HG02973 (cell line): ENCODE measurements around the gene FRMPD2.
"Not testable (repeated sequence)": the region's sequence is repeated elsewhere in the genome, so short reads cannot be mapped to it uniquely, and the experiment has no call there.

ENCODE experiments used
- ATAC-seq: cut with Tn5 transposase; IDR thresholded peaks from one replicate; pipeline ENCODE4 v1.9.1; 2021; ENCODE audit warnings: moderate library complexity; ENCODE audit not compliant: unreplicated experiment

FRMPD2 gene

DNA sequence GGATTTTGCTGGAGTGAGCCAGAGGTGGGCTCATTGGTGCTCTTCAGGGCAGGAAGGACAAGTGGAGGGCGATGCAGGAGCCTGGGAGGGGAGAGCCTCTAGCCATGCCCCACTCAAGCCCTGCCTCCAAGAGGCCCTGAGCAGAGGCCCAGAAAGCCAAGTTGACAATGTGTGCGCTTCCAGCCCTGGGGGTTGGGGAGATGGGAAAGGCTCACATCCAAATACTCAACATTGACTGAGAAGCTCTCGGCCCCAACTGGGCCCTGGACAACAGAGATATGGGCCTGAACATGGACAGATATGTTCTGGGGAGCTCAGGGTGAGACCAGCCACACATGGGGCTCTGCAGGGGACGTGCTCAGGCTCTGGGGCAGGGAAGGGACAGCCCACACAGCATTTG, 39.0 kb downstream of the FRMPD2 start:
- ATAC-seq = no peak

DNA sequence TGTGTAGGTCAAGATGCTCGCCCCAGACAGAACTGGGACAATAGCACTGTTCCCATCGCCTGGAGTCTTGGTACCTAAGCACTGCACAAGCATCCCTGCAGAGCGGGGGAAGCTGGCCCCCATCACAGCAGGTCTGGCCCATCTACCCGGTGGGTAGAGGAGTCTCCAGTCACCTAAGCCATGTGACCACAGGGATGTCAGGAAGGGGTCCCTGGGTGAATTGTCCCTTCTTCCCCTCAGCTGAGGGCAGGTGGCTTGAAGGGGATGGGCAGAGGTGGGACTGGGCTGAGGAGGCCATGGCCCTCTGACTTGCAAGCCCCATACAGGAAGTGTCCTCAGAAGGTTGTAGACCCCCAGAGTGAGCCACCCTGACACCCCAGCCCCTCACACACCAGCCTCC, 39.7 kb downstream of the FRMPD2 start:
- ATAC-seq = no peak

DNA sequence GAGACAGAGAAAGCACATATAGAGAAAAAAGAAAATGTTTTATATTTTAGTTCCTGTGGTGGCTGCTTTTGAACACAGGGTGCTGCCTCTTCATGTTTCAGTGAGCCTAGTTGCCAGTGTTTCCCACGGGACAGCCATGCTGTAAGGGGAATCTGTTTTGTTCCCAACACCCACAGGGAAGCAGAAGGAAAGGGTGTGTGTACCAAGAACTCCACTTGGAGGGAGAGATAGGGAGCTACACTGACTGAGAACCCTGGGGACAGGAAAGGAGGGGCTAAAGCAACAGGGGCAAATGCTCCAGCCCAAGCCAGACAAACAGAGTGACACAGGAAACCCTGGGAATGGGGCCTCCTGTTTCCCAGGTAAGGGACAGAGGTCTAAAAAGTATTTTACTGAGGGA, 40.2 kb downstream of the FRMPD2 start:
- no peak for ATAC-seq

DNA sequence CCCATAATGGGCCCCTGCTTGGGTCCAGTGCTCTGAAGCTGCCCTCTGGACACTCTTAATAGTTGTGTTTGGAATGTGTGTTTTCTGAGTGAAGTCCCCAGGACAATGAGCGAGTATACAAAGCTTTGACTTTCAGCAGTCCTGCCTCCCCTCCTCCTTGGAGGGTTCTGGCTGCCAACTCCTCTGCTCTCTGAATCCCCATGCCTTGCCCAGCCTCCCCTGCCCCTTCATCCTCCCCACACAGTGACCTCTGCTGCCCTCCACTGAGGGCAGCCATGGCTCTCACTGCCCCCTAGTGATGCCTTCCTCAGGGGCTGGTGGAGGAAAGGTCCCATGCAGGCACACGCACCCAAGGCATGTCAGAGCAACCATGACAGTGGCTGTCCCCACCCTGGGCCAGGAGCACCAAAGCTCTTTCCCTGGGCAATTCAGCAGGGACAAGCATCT, 40.9 kb downstream of the FRMPD2 start:
- no peak for ATAC-seq

DNA sequence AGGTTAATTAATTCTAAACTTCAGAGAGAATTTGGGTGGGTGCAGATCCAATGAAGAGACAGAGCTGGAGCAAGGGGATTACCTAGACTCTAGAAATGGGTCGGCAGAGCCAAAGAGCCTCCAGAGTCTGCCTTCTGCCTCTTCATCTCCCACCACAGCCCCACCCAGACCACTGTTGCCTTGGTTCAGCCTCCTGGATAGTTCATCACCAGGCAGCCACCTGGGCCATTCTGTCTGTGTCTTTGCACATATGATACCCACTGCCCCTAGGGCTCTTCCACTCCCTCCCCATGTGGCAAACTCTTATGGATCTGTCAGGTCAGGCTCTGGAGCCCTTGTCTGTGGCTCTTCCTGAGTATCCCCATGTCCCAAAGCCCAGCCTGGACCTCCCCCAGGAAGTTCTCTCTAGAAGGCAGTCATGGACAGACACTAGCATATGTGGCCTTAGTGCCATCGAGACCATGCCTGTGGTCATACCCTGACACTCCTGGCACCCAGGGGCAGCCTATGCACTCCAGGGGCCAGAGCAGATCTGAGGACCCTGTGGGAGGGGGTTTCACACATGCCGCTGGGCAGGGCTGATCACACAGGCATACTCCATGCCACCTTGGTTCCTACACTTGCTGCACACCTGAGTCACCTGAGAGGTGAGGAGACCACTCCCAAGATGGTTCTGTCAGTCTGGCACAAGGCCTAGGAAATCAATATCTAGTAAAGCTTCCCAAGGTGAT, 41.6 kb downstream of the FRMPD2 start:
- ATAC-seq = no peak

DNA sequence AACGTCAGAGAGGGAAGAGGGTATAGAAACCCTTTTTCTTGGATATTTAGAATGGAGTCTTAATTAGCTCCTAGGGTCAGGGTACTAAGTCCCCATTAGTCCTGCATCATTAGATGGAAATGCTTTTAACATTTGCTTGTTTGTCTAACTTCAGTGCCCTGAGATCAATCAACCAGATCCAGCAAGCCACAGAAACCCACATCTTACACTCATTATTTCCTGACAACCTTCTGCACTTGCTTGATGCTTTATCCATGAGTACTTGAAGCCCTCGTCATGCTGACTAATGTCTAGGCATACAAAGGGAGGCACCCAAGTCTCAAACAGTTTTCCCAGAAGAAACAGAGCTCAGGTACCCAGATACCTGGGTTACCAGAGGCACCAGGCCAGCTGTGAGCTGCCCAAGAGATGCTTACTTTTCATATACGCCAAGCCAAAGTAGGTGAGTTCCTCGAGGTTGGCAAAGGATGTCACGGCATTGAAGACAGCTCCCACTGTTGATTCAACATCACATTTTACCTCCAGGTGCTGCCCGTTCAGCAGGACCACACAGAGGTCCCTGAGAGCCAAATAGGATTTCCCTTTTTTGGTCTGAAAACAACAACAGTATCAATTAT, 42.7 kb downstream of the FRMPD2 start:
- no peak for ATAC-seq

DNA sequence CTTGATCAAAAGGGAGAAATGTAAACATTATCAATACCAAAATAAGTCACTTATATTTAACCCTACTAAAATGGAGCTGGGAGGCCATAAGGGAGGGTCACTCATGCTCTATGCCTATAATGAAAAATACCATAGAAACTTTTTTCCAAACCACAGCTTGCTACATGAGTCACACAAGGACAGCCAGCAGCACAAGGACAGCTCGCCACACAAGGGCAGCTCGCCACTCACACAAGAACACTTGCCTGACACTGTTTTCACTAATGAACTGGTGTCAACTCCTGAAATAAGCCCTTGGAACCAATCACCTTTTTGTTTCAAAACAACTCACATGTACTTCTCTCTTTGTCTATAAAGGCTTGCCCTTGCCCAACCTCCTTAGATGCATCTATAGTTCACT, 43.3 kb downstream of the FRMPD2 start:
- no peak for ATAC-seq

DNA sequence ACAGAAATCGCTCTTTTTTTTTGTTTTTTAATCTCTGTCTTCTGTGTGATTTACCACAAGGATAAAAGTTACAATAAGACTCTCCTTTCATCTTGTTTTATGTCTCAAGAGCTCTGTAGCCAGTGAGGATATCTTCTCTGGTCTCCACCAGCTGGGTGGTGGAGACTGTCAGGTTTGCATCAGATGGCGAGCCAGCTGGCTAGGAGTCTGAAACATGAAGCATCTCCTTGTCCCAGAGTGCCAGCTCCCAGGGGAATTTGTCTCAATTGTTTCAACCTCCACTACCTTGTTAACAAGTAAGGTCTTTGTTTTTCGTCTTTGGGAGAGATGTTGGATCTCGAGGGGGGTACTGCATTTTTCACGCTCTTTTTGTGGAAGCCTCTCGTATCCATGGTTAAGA, 47.3 kb downstream of the FRMPD2 start:
- no peak for ATAC-seq

DNA sequence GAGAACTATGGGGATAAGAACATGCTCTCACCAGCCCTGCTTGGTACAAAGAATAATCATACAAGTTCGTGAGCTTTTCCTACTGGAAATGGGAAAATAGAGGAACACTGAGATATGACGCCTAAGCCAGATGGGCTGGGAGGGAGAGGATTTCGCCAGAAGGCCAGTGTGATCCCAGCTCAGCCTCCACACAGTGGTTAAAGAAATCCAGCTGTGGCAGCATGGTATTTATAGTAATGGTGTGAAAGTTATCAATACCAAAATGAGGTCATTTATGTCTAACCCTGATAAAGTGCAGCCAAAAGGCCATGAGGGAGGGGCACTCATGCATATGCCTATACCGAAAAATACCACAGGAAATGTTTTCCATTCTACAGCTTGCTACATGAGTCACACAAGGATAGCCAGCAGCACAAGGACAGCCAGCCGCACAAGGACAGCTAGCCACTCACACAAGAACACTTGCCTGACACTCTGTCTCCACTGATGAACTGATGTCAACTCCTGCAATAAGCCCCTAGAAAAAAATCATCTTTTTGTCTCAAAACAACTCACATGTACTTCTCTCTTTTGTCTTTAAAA, 49.4 kb downstream of the FRMPD2 start:
- ATAC-seq = no peak

DNA sequence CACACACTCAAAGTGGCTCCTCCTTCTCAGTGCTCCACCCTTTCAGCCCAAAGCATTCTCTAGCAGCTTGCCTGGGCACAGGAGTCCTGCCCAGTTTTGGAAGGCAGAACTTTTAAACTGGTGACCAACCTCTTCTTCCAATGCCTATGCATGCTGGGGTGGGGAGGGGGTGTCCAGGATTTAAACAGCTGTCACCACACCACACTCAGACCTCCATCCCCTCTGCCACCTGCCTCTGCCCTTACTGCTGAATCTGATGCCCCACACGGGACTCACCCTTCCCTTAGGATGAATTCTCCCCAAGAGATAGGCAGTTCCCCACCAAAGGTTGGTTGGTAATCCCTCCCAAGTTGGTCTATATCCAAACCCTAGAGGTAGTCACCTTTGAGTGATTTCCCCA, 50.2 kb downstream of the FRMPD2 start:
- ATAC-seq = no peak

DNA sequence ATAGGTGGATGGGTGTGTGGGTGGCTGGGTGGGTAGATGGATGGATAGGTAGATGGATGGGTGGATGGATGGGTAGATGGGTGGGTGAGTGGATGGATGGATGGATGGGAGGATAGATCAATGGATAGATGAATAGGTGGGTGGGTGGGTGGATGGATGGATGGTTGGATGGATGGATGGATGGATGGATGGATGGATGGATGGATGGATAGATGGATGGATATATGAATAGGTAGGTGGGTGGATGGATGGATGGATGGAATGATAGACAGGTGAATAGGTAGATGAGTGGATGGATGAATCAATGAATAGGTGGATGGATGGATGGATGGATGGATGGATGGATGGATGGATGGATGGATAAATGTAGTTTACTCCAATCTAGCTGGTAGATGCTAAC, 52.7 kb downstream of the FRMPD2 start:
- ATAC-seq = no peak

DNA sequence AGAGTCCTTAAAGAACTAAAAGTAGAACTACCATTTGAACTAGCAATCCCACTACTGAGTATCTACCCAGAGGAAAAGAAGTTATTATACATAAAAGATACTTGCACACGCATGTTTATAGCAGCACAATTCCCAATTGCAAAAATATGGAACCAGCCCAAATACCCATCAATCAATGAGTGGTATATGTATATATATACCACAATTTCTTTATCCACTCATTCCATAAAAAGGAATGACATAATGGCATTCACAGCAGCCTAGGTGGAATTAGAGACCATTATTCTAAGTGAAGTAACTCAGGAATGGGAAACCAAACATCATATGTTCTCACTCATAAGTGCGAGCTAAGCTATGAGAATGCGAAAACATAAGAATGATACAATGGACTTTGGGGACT, 53.5 kb downstream of the FRMPD2 start:
- not testable (repeated sequence) for ATAC-seq

DNA sequence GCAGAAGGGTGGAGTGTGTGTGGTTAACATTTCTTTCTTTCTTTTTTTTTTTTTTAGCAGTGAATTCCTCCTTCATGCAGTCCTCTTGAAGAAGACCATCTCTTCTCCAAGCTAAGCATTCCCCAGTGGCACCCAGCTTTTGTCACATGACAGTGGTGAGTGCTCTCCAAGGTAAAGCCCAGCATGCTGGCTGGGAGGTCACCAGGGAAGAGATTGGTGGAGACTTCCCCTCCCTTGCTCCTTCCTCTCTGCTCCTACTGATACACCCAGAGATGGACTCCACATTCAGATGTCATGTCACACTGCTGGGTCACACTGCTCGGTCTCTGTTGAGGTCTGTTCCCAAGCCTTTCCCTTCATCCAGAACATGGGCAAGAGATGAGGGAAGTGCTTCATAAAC, 55.3 kb downstream of the FRMPD2 start:
- ATAC-seq = no peak

DNA sequence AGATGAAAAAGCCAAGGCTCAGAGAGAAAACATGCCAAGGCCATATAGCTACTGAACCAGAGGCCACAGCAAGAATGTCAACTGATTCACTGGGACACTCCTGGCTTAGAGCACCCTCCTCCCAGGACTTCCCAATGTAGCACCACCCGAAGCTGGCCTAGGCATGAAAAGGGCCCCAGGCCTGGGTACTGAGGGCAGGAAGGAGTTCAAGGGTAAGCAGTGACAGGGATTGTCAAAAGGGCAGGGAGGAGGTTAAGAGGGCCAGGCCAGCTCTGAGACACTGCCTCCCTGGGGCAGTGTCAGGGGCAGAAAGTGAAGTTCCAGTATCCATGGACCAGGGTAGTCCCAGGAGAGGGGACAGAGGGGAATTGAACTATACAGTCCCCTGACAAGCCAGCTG, 57.8 kb downstream of the FRMPD2 start:
- no peak for ATAC-seq

DNA sequence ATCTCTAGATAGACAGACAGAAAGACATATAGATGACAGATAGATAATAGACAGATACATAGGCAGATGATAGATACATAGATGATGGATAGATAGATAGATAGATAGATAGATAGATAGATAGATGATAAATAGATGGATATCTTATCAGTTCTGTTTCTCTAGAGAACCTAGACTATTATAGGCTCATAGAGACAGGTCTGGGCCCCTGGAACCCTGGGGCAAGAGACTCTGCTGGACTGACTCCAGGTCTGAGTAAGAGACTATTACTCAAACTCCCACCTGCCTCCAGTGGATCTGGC, 58.3 kb downstream of the FRMPD2 start:
- no peak for ATAC-seq

DNA sequence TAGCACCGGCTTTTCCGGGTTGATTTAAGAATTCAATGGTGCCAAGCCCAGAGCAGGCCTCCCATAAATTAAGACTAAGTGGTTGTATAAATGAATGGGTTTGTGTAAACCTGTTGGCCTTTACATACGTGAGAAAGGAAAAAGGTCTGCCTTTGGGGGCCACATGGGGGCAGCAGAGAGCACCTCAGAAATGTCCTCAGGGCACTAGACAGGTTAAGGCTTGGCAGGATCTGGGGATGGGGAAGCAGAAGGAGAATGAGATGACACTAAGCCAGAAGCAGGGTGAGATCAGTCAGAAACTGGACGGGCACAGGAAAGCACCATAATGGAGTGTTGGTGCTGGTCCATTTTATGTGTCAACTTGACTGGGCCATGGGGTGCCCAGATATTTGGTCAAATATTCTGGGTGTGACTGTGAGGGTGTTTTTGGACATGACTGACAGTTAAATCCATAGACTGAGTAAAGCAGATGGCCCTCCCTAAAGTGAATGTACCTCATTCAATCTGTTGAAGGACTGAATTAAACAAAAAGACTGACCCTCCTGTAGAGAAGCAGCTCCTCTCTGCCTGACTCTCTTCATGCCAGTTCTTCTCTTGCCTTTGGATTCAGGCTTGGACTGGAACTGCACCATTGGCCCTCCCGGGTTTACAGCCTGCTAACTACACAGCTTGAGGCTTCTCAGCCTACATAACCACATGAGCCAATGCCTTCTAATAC, 58.9 kb downstream of the FRMPD2 start:
- ATAC-seq = no peak

DNA sequence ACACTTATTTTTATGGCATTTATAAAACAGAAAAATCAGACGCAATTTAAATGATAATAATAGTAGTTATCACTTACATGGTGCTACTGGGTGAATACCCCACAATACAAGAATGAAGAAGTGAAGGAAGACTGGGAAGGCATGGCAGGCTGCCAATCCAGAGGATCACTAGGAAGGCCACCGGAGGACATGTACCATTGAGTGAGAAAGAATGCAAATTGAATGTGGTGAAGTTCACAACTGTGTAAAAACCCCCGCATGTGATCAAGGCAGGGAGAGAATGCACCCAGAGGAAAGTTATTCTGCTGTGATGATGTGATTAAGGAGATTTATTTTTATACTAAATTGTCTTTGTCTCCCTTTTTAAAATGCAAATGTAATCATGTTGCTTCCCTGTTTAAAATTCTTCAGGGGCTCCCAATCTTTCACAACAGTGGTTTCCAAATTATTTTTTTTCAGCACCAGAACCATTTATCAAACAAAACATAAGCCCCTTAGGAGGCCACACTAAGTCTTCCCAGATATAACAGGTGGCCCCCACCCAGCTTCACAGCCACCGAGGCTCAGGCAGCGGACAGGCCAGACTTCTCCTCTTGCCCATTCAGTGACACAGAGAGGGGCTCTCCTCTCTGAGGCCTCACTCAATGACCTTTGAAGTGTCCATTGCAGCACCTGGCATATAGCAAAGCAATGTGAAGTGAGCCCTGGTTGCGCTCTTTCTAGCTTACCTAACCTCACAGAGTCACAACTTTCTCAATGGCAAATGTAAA, 59.6 kb downstream of the FRMPD2 start:
- no peak for ATAC-seq

DNA sequence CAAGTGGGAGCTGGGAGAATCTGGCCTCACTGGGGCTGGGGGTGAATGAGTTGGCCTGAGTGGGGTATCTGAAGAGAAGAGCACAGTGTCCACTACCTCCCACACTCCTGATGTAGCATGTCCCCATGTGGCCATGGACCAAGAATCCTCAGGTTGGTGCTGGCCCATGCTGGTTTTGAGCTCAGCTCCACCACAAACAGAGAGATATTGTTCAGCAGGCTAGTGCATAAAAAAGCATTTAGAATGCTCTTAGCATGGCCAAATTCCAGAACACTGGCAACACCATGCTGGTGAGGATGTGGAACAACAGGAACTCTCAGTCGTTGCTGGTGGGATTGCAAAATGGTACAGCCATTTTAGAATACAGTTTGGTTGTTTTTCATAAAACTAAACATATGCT, 61.4 kb downstream of the FRMPD2 start:
- ATAC-seq = no peak

DNA sequence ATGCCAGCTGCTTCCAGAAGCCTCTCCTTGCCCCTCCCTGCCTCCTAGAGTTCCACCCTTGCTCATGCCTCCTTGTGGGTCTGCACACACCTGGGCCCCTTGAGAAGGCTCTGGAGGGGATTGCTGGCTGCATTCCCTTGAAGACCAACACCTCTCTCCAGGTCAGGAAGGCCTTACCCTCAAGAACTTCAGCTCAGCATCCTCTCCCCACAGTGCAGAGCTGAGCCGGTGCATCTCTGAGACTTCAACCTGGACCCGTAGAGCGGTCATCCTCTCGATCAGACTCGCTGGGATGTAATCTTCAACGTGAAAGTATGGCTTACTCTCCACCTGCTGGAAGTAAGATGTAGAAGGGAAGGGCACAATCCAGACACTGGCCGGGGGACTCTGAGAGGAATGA, 62.7 kb downstream of the FRMPD2 start:
- ATAC-seq = no peak

DNA sequence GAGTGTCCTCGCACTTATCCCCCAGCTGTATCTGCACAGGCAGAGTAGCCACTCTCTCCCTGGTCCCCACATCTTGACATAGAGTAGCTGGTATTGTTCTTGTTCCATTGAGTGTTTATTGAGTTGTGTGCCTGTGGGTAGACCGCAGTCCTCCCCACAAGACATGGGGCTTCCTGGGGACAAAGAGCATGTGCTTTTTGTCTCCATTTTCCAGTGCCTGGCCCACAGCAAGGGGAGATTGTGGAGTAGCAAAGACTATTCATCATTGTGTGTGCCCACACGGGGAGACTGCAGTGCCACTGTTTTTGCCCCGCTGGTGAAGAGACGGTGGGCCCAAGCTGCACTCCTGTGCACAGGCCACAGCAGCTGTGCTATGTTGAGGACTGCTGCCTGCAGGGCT, 63.5 kb downstream of the FRMPD2 start:
- no peak for ATAC-seq

DNA sequence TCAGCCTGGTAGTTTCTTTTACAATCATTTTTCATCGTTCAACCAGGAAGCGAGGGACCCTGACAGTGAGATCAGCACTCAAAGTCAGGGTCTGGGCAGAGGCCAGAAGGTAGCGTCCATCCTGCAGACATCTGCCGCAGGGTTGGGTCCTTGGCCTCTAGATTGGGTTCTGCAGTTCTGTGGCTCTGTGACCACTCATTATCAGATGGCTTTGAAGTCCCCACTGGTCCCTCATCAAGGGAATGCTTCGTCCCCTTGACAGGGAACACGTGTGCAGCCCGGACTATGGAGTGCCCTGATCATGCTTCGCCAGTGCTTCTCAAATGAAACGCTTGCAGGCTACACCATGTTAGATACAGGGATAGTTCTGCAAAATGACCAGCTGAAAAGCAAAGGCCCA, 64.1 kb downstream of the FRMPD2 start:
- no peak for ATAC-seq
